AG10803 (cell line): ENCODE results near the gene ANLN.
A peak's percentile ranks its signal among the peaks of the same experiment; 100 is the strongest.
"Not testable (repeated sequence)": the region's sequence is repeated elsewhere in the genome, so short reads cannot be mapped to it uniquely, and the experiment has no call there.

Experiments used
- DNase-seq: peaks from one replicate; pipeline ENCODE4 v3.0.0; 2010; ENCODE audit warnings: low read depth
- H3K4me3 ChIP-seq: 2 replicates; pipeline ENCODE4 v1.5.1; 2011; ENCODE audit warnings: mild to moderate bottlenecking, low read length, control low read depth
- CTCF ChIP-seq: conservative IDR thresholded peaks from 2 replicates; pipeline ENCODE4 v1.5.1; 2011; ENCODE audit warnings: mild to moderate bottlenecking, low read length, control low read depth, inconsistent platforms

ANLN gene

GRCh38 chr7:36475381-36475780 is 85.7 kb downstream of the ANLN start:
- H3K4me3 ChIP-seq: no peak overlapping the region
- DNase-seq: no peak
- no peak for TF ChIP-seq CTCF

GRCh38 chr7:36478745-36479144 is 89.1 kb downstream of the ANLN start:
- H3K4me3 ChIP-seq: no peak overlapping the region
- DNase-seq: no peak
- TF ChIP-seq CTCF: no peak

- not testable (repeated sequence) for DNase-seq, H3K4me3 ChIP-seq
Observed at GRCh38 chr7:36483853-36484252, 94.2 kb downstream of the ANLN start.

GRCh38 chr7:36484265-36484664 is 94.6 kb downstream of the ANLN start:
- H3K4me3 ChIP-seq: no peak overlapping the region
- no peak for DNase-seq
- no peak for TF ChIP-seq CTCF

- H3K4me3 ChIP-seq: no peak overlapping the region
- DNase-seq: no peak
Observed at GRCh38 chr7:36486336-36486735, 96.7 kb downstream of the ANLN start.

GRCh38 chr7:36487756-36488336 is 98.2 kb downstream of the ANLN start:
- TF ChIP-seq CTCF: peak; percentile 78
- DNase-seq: peak; percentile 57
- no peak overlapping the region for H3K4me3 ChIP-seq

More at GRCh38 chr7:36486336-36486735, 96.7 kb downstream of the ANLN start:
- TF ChIP-seq CTCF: no peak

GRCh38 chr7:36488672-36489071 is 99.0 kb downstream of the ANLN start:
- not testable (repeated sequence) for H3K4me3 ChIP-seq, DNase-seq

GRCh38 chr7:36490419-36490830 is 100.8 kb downstream of the ANLN start:
- no peak for TF ChIP-seq CTCF
- no peak for DNase-seq
- no peak overlapping the region for H3K4me3 ChIP-seq
